Measurements from ENCODE around the gene RARB. TPM values are rescaled to one million over a fixed set of nuclear protein-coding genes. Genes with fewer than 3 reads are reported as not detected.

Gene RARB
- total RNA-seq, 1 experiment from 2014 or later, result not detected

DNA sequence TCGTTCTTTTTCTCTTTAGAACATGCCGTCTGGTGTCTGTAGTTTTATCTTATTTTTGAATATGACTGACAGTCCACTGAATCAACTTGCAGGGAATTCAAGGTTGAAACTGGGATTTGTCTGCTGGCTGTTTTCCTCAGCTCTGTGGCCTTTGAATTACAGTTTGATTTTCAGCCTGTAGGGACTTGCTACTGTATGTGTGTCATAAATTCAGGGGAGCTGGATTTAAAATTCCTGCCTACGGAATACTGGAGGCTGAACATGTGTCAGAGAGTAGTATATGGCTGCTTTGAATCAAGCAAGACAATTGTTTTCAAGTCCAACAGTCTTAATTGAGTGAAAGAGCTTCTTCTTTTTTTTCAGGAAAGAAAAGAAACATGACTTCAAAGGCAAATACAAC, 33.9 kb downstream of the RARB start:
- H3K36me3 Mint-ChIP-seq (ENCODE audit: insufficient read depth, unreplicated experiment), result no peaks in the 10 kb centered on the region
- H3K4me1 Mint-ChIP-seq (ENCODE audit: insufficient read depth, unreplicated experiment), result no peaks in the 10 kb centered on the region
- ChIA-PET CTCF (interaction anchor here (1.1 kb wide), 1 partner anchor 8 kb away, joined by 3 read pairs; no protein-coding TSS in a partner anchor), POLR2A (no interaction called here)
- BruUV-seq (replicated peaks), result no TSS peak
- H3K27ac Mint-ChIP-seq (ENCODE audit: low read depth, unreplicated experiment), result no peak overlapping the region
- no peak overlapping the region for H3K4me3 Mint-ChIP-seq (ENCODE audit: unreplicated experiment)
- DNase-seq (ENCODE audit: unreplicated experiment), result no peak
- intact Hi-C loops (cut with micrococcal nuclease), result no loop called here
- TF ChIP-seq, protein P1, sequence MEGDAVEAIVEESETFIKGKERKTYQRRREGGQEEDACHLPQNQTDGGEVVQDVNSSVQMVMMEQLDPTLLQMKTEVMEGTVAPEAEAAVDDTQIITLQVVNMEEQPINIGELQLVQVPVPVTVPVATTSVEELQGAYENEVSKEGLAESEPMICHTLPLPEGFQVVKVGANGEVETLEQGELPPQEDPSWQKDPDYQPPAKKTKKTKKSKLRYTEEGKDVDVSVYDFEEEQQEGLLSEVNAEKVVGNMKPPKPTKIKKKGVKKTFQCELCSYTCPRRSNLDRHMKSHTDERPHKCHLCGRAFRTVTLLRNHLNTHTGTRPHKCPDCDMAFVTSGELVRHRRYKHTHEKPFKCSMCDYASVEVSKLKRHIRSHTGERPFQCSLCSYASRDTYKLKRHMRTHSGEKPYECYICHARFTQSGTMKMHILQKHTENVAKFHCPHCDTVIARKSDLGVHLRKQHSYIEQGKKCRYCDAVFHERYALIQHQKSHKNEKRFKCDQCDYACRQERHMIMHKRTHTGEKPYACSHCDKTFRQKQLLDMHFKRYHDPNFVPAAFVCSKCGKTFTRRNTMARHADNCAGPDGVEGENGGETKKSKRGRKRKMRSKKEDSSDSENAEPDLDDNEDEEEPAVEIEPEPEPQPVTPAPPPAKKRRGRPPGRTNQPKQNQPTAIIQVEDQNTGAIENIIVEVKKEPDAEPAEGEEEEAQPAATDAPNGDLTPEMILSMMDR (IDR thresholded peaks at IDR 0.05; ENCODE audit: unreplicated experiment), result no peak
- no peaks in the 10 kb centered on the region for H3K27me3 Mint-ChIP-seq (ENCODE audit: insufficient read depth, unreplicated experiment)
- no peaks in the 10 kb centered on the region for H3K9me3 Mint-ChIP-seq (ENCODE audit: unreplicated experiment)

- intact Hi-C loops (cut with micrococcal nuclease), result no loop called here
- no peaks in the 10 kb centered on the region for H3K4me1 Mint-ChIP-seq (ENCODE audit: insufficient read depth, unreplicated experiment)
- H3K27ac Mint-ChIP-seq (ENCODE audit: low read depth, unreplicated experiment), result no peak overlapping the region
- BruUV-seq (replicated peaks), result no TSS peak
- ChIA-PET POLR2A (no interaction called here), CTCF (no interaction called here)
- no peak for DNase-seq (ENCODE audit: unreplicated experiment)
- no peaks in the 10 kb centered on the region for H3K27me3 Mint-ChIP-seq (ENCODE audit: insufficient read depth, unreplicated experiment)
- H3K4me3 Mint-ChIP-seq (ENCODE audit: unreplicated experiment), result no peak overlapping the region
- no peaks in the 10 kb centered on the region for H3K9me3 Mint-ChIP-seq (ENCODE audit: unreplicated experiment)
- TF ChIP-seq, protein P1 (IDR thresholded peaks at IDR 0.05; ENCODE audit: unreplicated experiment), result no peak
- H3K36me3 Mint-ChIP-seq (ENCODE audit: insufficient read depth, unreplicated experiment), result no peaks in the 10 kb centered on the region
Observed at GRCh38 chr3:25462495-25462894, 34.4 kb downstream of the RARB start.

DNA sequence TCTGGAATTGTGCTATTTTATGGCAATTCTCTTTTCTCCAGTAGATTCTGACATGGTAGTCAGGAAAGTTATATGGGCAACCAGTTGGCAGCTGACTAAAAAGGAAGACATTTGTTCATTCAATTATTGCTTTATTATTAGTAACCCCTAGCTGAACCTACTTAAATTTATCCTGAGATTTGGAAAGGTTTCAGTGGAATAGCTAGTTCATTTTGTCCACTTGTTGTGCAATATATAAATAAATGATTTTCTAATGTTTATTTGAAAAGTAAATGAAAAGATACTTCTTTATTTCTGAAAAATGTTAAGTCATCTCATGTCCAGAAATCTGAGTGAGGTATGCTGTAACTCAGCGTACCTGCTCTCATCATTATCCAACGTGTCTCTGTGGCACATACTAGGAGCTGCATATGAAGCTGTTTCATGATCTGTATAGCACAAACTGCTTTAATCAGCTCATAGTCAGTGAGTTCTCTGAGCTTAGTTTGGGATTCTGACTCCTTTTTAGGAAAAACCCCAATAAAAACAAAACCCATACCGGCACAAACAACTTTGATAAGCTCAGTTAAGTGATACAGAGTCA, 35.9 kb downstream of the RARB start:
- intact Hi-C loops (cut with micrococcal nuclease), result no loop called here
- Mint-ChIP-seq H3K9me3 (ENCODE audit: unreplicated experiment) (no peaks in the 10 kb centered on the region), H3K27me3 (ENCODE audit: insufficient read depth, unreplicated experiment) (no peaks in the 10 kb centered on the region), H3K4me3 (ENCODE audit: unreplicated experiment) (no peak overlapping the region), H3K4me1 (ENCODE audit: insufficient read depth, unreplicated experiment) (no peaks in the 10 kb centered on the region), H3K36me3 (ENCODE audit: insufficient read depth, unreplicated experiment) (no peaks in the 10 kb centered on the region), H3K27ac (ENCODE audit: low read depth, unreplicated experiment) (no peak overlapping the region)
- POLR2A ChIA-PET, result no interaction called here
- no peak for DNase-seq (ENCODE audit: unreplicated experiment)
- BruUV-seq (replicated peaks), result no TSS peak
- TF ChIP-seq, protein P1 (IDR thresholded peaks at IDR 0.05; ENCODE audit: unreplicated experiment), result no peak
- CTCF ChIA-PET, result interaction anchor here (0.7 to 1.3 kb wide), 3 partner anchors 21 to 131 kb away, joined by 3 read pairs; partner anchors contain the start of gene RARB

DNA sequence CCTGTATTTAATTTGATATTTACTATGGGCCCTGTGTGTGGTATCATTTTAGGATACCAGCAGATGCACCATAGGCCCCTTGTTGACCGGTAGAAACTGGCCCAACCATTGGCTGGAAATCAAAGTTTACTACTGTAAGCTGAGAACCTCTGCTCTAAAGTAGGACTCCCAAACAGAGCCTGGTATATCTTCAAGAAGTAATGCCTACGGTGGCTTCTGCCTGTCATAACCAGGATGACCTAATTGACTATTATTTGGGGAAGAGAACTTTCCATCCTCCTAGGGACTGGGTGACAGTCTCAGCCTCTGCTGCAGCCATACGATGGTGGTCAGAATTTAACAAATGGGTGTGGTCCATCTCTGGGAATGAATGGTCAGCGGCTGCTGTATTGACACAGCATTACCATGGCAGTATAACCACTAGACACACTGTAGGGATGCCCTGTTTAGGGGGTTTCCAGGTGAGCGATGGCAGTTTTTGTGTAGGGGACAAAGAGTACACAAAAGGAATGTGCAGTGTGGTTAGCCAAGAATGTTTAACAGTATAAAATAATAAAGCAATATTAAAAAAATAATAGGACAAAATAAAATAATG, 37.3 kb downstream of the RARB start:
- TF ChIP-seq, protein P1 (IDR thresholded peaks at IDR 0.05; ENCODE audit: unreplicated experiment), result no peak
- ChIA-PET CTCF (interaction anchor here (1.1 to 1.2 kb wide), 2 partner anchors 16 to 23 kb away, joined by 5 to 8 read pairs; no protein-coding TSS in a partner anchor), POLR2A (no interaction called here)
- H3K4me3 Mint-ChIP-seq (ENCODE audit: unreplicated experiment), result no peak overlapping the region
- no peak overlapping the region for H3K27ac Mint-ChIP-seq (ENCODE audit: low read depth, unreplicated experiment)
- no peaks in the 10 kb centered on the region for H3K27me3 Mint-ChIP-seq (ENCODE audit: insufficient read depth, unreplicated experiment)
- no peaks in the 10 kb centered on the region for H3K9me3 Mint-ChIP-seq (ENCODE audit: unreplicated experiment)
- no peak for DNase-seq (ENCODE audit: unreplicated experiment)
- no TSS peak for BruUV-seq (replicated peaks)
- no peaks in the 10 kb centered on the region for H3K4me1 Mint-ChIP-seq (ENCODE audit: insufficient read depth, unreplicated experiment)
- intact Hi-C loops (cut with micrococcal nuclease), result no loop called here
- no peaks in the 10 kb centered on the region for H3K36me3 Mint-ChIP-seq (ENCODE audit: insufficient read depth, unreplicated experiment)
